Aortic smooth muscle cell (primary cell): ENCODE results near the gene PRSS16. TPM values are rescaled to one million over a fixed set of nuclear protein-coding genes. Genes with fewer than 3 reads are reported as not detected.

Source experiments
- total RNA-seq: library from RNA; depleted of rRNA; stranded (reverse); fragments of >200 nt; gene quantifications from 2 replicates; pipeline ENCODE4 v1.2.3, GENCODE V29; 2014

Gene PRSS16, protein sequence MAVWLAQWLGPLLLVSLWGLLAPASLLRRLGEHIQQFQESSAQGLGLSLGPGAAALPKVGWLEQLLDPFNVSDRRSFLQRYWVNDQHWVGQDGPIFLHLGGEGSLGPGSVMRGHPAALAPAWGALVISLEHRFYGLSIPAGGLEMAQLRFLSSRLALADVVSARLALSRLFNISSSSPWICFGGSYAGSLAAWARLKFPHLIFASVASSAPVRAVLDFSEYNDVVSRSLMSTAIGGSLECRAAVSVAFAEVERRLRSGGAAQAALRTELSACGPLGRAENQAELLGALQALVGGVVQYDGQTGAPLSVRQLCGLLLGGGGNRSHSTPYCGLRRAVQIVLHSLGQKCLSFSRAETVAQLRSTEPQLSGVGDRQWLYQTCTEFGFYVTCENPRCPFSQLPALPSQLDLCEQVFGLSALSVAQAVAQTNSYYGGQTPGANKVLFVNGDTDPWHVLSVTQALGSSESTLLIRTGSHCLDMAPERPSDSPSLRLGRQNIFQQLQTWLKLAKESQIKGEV
- not detected in 2 replicates for total RNA-seq

DNA sequence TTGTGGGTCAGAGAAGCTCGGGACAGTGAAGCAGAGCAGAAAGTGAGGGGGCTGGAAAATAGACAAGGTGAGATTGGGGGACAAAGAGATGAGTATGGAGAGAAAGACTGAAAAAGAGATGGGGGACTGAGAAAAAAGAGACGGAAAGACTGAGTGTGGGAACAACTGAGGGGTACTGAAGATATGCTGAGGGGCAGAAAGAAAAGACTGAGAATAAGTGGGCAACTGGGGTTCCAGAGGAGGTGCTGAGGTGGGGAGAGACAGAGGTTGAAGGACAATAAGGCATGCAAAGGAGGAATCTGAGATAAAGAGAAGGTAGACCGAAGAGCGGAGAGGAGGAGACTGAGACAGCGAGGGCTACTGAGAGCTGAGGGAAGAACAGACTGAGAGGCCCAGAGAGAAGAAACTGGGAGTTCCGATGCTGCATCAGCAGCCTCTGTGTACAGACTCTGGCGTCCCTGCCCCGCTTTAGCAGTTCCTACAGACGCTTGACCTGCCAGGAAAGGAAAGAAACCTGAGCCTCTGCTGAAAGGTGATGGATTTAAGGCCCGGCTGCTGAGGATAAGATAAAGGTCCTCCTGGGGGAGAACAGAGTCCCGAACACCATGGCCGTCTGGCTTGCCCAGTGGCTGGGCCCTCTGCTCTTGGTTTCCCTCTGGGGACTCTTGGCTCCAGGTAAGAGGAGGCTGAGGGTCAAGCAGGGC lies at the start of gene PRSS16:
Gene PRSS16 (plus strand): TSS at position 569 of the 704 bp plus-strand sequence. CDS start 37 bp downstream, at position 606.

Other genes with a start within 250 kb of the PRSS16 start
- gene POM121L2, start 64.6 kb downstream of the PRSS16 start, total RNA-seq: not detected in 2 replicates
- 0.13 and 0.56 TPM in 2 replicates for gene ZNF391, start 141.1 kb downstream of the PRSS16 start, total RNA-seq
- gene ZNF184, start 225.4 kb downstream of the PRSS16 start, total RNA-seq: 8.1 and 8.7 TPM in 2 replicates